SU-DHL-6 (cell line): ENCODE measurements around the gene KHK.

Experiments
- EZH2phosphoT487 ChIP-seq: fragments of 200-600 bp; sonication (generic), shearing (Covaris generic); conservative IDR thresholded peaks from 2 replicates; pipeline ENCODE4 v1.6.1; 2018; ENCODE audit warnings: mild to moderate bottlenecking, antibody characterized with exemption, low read length, moderate library complexity, mixed read lengths
- TF ChIP-seq, protein P1 (sequence below): fragments of 200-600 bp; sonication (generic); IDR thresholded peaks from one replicate; pipeline ENCODE4 v1.5.1; 2017; ENCODE audit warnings: antibody characterized with exemption, mild to moderate bottlenecking, low read length, moderate library complexity; ENCODE audit not compliant: insufficient read depth, poor library complexity, severe bottlenecking

DNA sequence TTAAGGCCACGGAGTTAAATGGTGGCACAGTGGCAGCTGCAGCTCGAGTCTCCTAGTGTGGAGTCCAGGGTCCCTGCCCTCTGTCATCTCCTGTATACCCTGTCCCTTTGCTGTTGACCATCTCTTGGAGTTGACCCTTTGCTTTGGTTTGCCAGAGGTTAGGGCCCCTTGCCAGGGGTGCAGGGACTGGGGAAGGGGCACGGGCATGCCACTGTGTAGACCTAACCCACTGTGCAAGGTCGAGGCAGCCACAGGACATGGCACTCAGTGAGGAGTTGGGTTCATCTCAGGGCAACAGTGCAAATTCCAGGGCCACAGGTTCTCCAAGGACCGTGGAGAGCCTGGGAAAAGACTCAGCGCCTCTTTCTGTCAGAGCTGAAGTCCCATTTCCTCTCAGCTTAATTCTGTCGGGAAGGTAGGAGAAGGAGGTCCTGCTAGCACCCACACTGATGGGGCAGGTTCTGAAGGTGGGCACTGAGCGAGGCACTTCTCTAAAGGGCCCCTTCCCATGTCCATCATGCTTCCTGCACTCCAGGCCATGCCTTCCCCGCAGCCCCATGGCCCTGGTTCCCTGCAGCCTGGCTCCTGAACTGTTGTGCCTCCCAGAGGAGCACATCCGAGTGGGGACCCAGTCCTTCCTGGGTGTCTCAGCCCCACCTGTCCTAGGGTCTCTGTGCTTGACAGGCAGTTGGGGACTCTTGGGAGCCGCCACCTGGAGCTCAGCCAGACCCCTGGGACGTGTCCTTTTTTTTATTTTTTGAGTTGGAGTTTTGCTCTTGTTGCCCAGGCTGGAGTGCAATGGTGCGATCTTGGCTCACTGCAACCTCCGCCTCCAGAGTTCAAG, 2.8 kb downstream of the KHK start:
- no peak for TF ChIP-seq EZH2phosphoT487
- TF ChIP-seq, protein P1, sequence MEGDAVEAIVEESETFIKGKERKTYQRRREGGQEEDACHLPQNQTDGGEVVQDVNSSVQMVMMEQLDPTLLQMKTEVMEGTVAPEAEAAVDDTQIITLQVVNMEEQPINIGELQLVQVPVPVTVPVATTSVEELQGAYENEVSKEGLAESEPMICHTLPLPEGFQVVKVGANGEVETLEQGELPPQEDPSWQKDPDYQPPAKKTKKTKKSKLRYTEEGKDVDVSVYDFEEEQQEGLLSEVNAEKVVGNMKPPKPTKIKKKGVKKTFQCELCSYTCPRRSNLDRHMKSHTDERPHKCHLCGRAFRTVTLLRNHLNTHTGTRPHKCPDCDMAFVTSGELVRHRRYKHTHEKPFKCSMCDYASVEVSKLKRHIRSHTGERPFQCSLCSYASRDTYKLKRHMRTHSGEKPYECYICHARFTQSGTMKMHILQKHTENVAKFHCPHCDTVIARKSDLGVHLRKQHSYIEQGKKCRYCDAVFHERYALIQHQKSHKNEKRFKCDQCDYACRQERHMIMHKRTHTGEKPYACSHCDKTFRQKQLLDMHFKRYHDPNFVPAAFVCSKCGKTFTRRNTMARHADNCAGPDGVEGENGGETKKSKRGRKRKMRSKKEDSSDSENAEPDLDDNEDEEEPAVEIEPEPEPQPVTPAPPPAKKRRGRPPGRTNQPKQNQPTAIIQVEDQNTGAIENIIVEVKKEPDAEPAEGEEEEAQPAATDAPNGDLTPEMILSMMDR, result no peak
